Loucy (cell line): ENCODE measurements around the gene LRRC4C.

Source experiments
- H2AFZ ChIP-seq: fragments of 200-600 bp; sonication (generic); 2 replicates; pipeline ENCODE4 v1.6.0; 2016; ENCODE audit warnings: antibody characterized with exemption, mild to moderate bottlenecking, low read length, moderate library complexity
- H3F3A ChIP-seq: fragments of 200-600 bp; 2 replicates; pipeline ENCODE4 v1.6.0; 2016; ENCODE audit warnings: antibody characterized with exemption, low read depth, mild to moderate bottlenecking
- H3K27me3 ChIP-seq: fragments of 200-600 bp; sonication (generic); 2 replicates; pipeline ENCODE4 v1.6.1; 2014; ENCODE audit warnings: low read length, mild to moderate bottlenecking; ENCODE audit not compliant: insufficient read depth, poor library complexity, severe bottlenecking
- H3K36me3 ChIP-seq: fragments of 200-600 bp; sonication (generic); 2 replicates; pipeline ENCODE4 v1.6.1; 2016; ENCODE audit warnings: low read length; ENCODE audit not compliant: insufficient read depth
- H3K4me1 ChIP-seq: fragments of 200-600 bp; sonication (generic); 2 replicates; pipeline ENCODE4 v1.5.1; 2014; ENCODE audit warnings: low read length, mild to moderate bottlenecking; ENCODE audit not compliant: insufficient read depth, poor library complexity, severe bottlenecking
- H3K4me2 ChIP-seq: fragments of 200-600 bp; sonication (generic); 2 replicates; pipeline ENCODE4 v1.6.0; 2014; ENCODE audit warnings: antibody characterized with exemption, low read length, low read depth, mild to moderate bottlenecking; ENCODE audit not compliant: poor library complexity, severe bottlenecking
- H3K4me3 ChIP-seq: fragments of 200-600 bp; sonication (generic); 2 replicates; pipeline ENCODE4 v1.5.1; 2014; ENCODE audit warnings: low read length, mild to moderate bottlenecking, mixed read lengths; ENCODE audit not compliant: poor library complexity, severe bottlenecking
- H3K79me2 ChIP-seq: fragments of 200-600 bp; sonication (generic); 2 replicates; pipeline ENCODE4 v1.6.1; 2014; ENCODE audit warnings: low read length; ENCODE audit not compliant: insufficient read depth
- H3K9ac ChIP-seq: fragments of 200-600 bp; sonication (generic); 2 replicates; pipeline ENCODE4 v1.6.0; 2014; ENCODE audit warnings: mild to moderate bottlenecking, low read depth, low read length, moderate library complexity; ENCODE audit not compliant: poor library complexity, severe bottlenecking
- H3K9me2 ChIP-seq: fragments of 200-600 bp; sonication (generic); replicated peaks from 2 replicates; pipeline ENCODE4 v1.6.1; 2016; ENCODE audit warnings: low read depth, low read length, mixed read lengths
- H3K9me3 ChIP-seq: fragments of 200-600 bp; sonication (generic); 2 replicates; pipeline ENCODE4 v1.6.1; 2014; ENCODE audit warnings: mild to moderate bottlenecking, antibody characterized with exemption, low read length, low read depth; ENCODE audit not compliant: insufficient read depth
- H4K20me1 ChIP-seq: fragments of 200-600 bp; sonication (generic); 2 replicates; pipeline ENCODE4 v1.6.0; 2014; ENCODE audit warnings: antibody characterized with exemption, low read length, mild to moderate bottlenecking; ENCODE audit not compliant: insufficient read depth, poor library complexity, severe bottlenecking
- CTCF ChIP-seq: fragments of 200-600 bp; sonication (generic); conservative IDR thresholded peaks from 2 replicates; pipeline ENCODE4 v1.5.1; 2014; ENCODE audit warnings: mild to moderate bottlenecking, antibody characterized with exemption, low read length
- EZH2phosphoT487 ChIP-seq: fragments of 200-600 bp; IDR thresholded peaks from 2 replicates; pipeline ENCODE4 v1.6.1; 2018; ENCODE audit warnings: antibody characterized with exemption, mild to moderate bottlenecking, moderate library complexity, borderline replicate concordance

The LRRC4C gene

GRCh38 chr11:40683010-40683409 is 776.4 kb downstream of the LRRC4C start:
- no peaks in the 10 kb centered on the region for H3K4me1 ChIP-seq
- H3K4me3 ChIP-seq: no peak overlapping the region
- no peak overlapping the region for H3K9ac ChIP-seq
- no peaks in the 10 kb centered on the region for H3K9me2 ChIP-seq
- no peaks in the 10 kb centered on the region for H4K20me1 ChIP-seq
- H3F3A ChIP-seq: no peaks in the 10 kb centered on the region
- H3K36me3 ChIP-seq: no peaks in the 10 kb centered on the region
- no peaks in the 10 kb centered on the region for H3K27me3 ChIP-seq
- no peaks in the 10 kb centered on the region for H3K79me2 ChIP-seq
- H3K4me2 ChIP-seq: no peak overlapping the region
- no peak for TF ChIP-seq EZH2phosphoT487
- TF ChIP-seq CTCF: no peak
- H3K9me3 ChIP-seq: no peaks in the 10 kb centered on the region
- no peak overlapping the region for H2AFZ ChIP-seq

- no peaks in the 10 kb centered on the region for H3K36me3 ChIP-seq
- H3K9me3 ChIP-seq: no peaks in the 10 kb centered on the region
- H3K79me2 ChIP-seq: no peaks in the 10 kb centered on the region
- no peaks in the 10 kb centered on the region for H3K4me1 ChIP-seq
- no peaks in the 10 kb centered on the region for H3K27me3 ChIP-seq
- H3K4me3 ChIP-seq: no peak overlapping the region
- H3K9ac ChIP-seq: no peak overlapping the region
- H3F3A ChIP-seq: no peaks in the 10 kb centered on the region
- H2AFZ ChIP-seq: no peak overlapping the region
- H3K9me2 ChIP-seq: no peaks in the 10 kb centered on the region
- no peak overlapping the region for H3K4me2 ChIP-seq
- no peak for TF ChIP-seq CTCF
- TF ChIP-seq EZH2phosphoT487: no peak
- no peaks in the 10 kb centered on the region for H4K20me1 ChIP-seq
Observed at GRCh38 chr11:40679276-40679675, 780.2 kb downstream of the LRRC4C start.

- Histone ChIP-seq H3K9me2 (no peaks in the 10 kb centered on the region), H3K9ac (no peak overlapping the region), H3K36me3 (no peaks in the 10 kb centered on the region), H3F3A (no peaks in the 10 kb centered on the region), H2AFZ (no peak overlapping the region), H3K79me2 (no peaks in the 10 kb centered on the region), H3K4me3 (no peak overlapping the region), H3K27me3 (no peaks in the 10 kb centered on the region), H3K4me2 (no peak overlapping the region), H4K20me1 (no peaks in the 10 kb centered on the region), H3K9me3 (no peaks in the 10 kb centered on the region), H3K4me1 (no peaks in the 10 kb centered on the region)
- TF ChIP-seq EZH2phosphoT487: no peak
- TF ChIP-seq CTCF: no peak
Observed at GRCh38 chr11:40647295-40647694, 812.2 kb downstream of the LRRC4C start.
